Activated T-cell treated with anti-CD3 and anti-CD28 coated beads, Interleukin-2, amount 50 U/mL, for 48 hours (primary cell): ENCODE data around the gene CAST.

Source experiments
- DNase-seq, 2 experiments: peaks; one replicate each; pipeline ENCODE4 v3.0.0-alpha.2; 2020

CAST gene

DNA sequence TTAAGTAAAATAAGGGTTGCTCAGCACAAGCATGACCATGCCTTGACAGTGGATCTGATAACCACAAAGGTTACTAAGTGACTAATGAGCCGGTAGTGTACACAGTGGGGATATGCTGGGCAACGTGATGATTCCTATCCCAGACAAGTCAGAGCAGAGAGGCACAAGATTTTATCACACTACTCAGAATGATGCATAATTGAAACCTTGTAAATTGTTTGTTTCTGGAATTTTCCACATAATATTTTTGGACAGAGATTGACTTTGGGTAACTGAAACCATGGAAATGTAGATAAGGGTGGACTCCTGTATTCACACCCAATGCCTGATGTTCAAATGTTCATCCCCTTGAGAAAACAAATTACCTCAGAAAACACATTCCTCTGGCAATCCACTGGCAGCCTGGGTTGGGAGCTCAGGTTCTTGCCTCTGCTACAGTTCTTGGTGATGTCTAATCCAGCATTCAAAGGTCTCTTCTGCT is 161.8 kb downstream of the CAST start:
- no peak for DNase-seq
